Small intestine (tissue), 7 donors: ENCODE data around the gene DGCR2. TPM values are rescaled to one million over a fixed set of nuclear protein-coding genes. Genes with fewer than 3 reads are reported as not detected.
"Not testable (repeated sequence)": the region's sequence is repeated elsewhere in the genome, so short reads cannot be mapped to it uniquely, and the experiment has no call there.

Source experiments
- DNase-seq, 2 donors: peaks; one replicate each; pipeline versions ENCODE4 v3.0.0 to v3.0.0-alpha.2; 2013
- FAIRE-seq: peaks from 2 replicates; lab custom pipeline; 2012; peaks lifted over from hg19 to GRCh38; lab: Jason Lieb, UNC
- H3K27ac ChIP-seq, 3 donors: one replicate each; pipeline ENCODE4 v1.5.1; 2013; ENCODE audit warnings: low read length in 2 of 3, mild to moderate bottlenecking in 2 of 3, control low read depth in 1 of 3, inconsistent platforms in 1 of 3, low read depth in 1 of 3, moderate library complexity in 1 of 3
- H3K27me3 ChIP-seq, 3 donors: one replicate each; pipeline ENCODE4 v1.6.1; 2013; ENCODE audit warnings: low read length in 3 of 3, inconsistent platforms in 1 of 3; ENCODE audit not compliant: control insufficient read depth in 3 of 3, insufficient read depth in 3 of 3
- H3K36me3 ChIP-seq, 3 donors: one replicate each; pipeline ENCODE4 v1.6.1; 2013; ENCODE audit warnings: low read length in 3 of 3, inconsistent platforms in 1 of 3, low read depth in 1 of 3, mild to moderate bottlenecking in 1 of 3, moderate library complexity in 1 of 3; ENCODE audit not compliant: control insufficient read depth in 3 of 3, insufficient read depth in 2 of 3
- H3K4me1 ChIP-seq, 3 donors: one replicate each; pipeline ENCODE4 v1.6.1; 2013; ENCODE audit warnings: low read length in 2 of 3, inconsistent platforms in 1 of 3, low read depth in 1 of 3, mild to moderate bottlenecking in 1 of 3, moderate library complexity in 1 of 3; ENCODE audit not compliant: control insufficient read depth in 3 of 3, insufficient read depth in 2 of 3
- H3K4me3 ChIP-seq, 3 donors: one replicate each; pipeline ENCODE4 v1.5.1; 2013; ENCODE audit warnings: low read length in 3 of 3, control low read depth in 1 of 3, inconsistent platforms in 1 of 3, low read depth in 1 of 3, mild to moderate bottlenecking in 1 of 3, moderate library complexity in 1 of 3
- H3K9me3 ChIP-seq, 2 donors: one replicate each; pipeline ENCODE4 v1.6.1; 2013; ENCODE audit warnings: low read depth in 1 of 2, low read length in 1 of 2; ENCODE audit not compliant: control insufficient read depth in 2 of 2, insufficient read depth in 1 of 2
- WGBS, 3 donors: extraction: QIAGEN DNeasy Blood & Tissue Kit; methylation state at CpG; one replicate each; pipeline ENCODE4 v1.1.7; 2013; 5-methylcytosine and 5-hydroxymethylcytosine counted together
- polyA plus RNA-seq, 4 donors: library from polyadenylated mRNA; stranded (reverse) in 3 of 4; unstranded in 1 of 4; fragments of 200-250 nt in 3 of 4; fragments of 120-200 nt in 1 of 4; gene quantifications; one replicate each; pipeline versions ENCODE4 v1.2.1 to v1.2.3, GENCODE V29; 2013
- donor health status: healthy with polysubstance abuse.
- donor health status: control.
- donor health status: control.
- donor health status: Bipolar disorder and iron deficiency.
- donor health status: healthy.

DGCR2 gene
- polyA plus RNA-seq, 4 donors = 14.8 to 61.6 (median 34.0) TPM

GRCh38 chr22:19004471-19004870, 117.7 kb downstream of the DGCR2 start:
- H3K27me3 ChIP-seq = peaks cover 0 to 9% (median 2%) of the 10 kb centered on the region in 3 donors
- 75 to 87% (median 85%) methylated on average over 4 of the region's 4 CpGs for WGBS, 3 donors
- DNase-seq (no peak), FAIRE-seq (no peak)
- H3K36me3 ChIP-seq = no peaks in the 10 kb centered on the region
- H3K27ac ChIP-seq = no peak overlapping the region
- H3K9me3 ChIP-seq = no peaks in the 10 kb centered on the region
- H3K4me3 ChIP-seq = no peak overlapping the region
- H3K4me1 ChIP-seq = no peaks in the 10 kb centered on the region

GRCh38 chr22:19003508-19003907, 118.7 kb downstream of the DGCR2 start:
- peaks cover 2 to 17% (median 4%) of the 10 kb centered on the region in 3 donors for H3K27me3 ChIP-seq
- no peak overlapping the region for H3K4me3 ChIP-seq
- H3K27ac ChIP-seq = no peak overlapping the region
- DNase-seq (no peak), FAIRE-seq (no peak)
- H3K36me3 ChIP-seq = no peaks in the 10 kb centered on the region
- H3K4me1 ChIP-seq = no peaks in the 10 kb centered on the region
- H3K9me3 ChIP-seq = no peaks in the 10 kb centered on the region

- H3K36me3 ChIP-seq = no peaks in the 10 kb centered on the region
- peaks cover 2 to 24% (median 8%) of the 10 kb centered on the region in 3 donors for H3K27me3 ChIP-seq
- WGBS, 3 donors = 62% methylated on average over 5 of the region's 5 CpGs
- H3K9me3 ChIP-seq = no peaks in the 10 kb centered on the region
- no peak for DNase-seq
- FAIRE-seq = no peak
- H3K4me3 ChIP-seq = no peak overlapping the region
- no peaks in the 10 kb centered on the region for H3K4me1 ChIP-seq
- H3K27ac ChIP-seq = no peak overlapping the region
These were observed 119.6 kb downstream of the DGCR2 start for GRCh38 chr22:19002684-19003038.

GRCh38 chr22:19001204-19001603, 121.0 kb downstream of the DGCR2 start:
- H3K27me3 ChIP-seq = peaks cover 2 to 33% (median 14%) of the 10 kb centered on the region in 3 donors
- H3K9me3 ChIP-seq = no peaks in the 10 kb centered on the region
- no peak for DNase-seq
- H3K4me1 ChIP-seq = no peaks in the 10 kb centered on the region
- no peak overlapping the region for H3K4me3 ChIP-seq
- H3K36me3 ChIP-seq = no peaks in the 10 kb centered on the region
- no peak for FAIRE-seq
- 81 to 86% (median 85%) methylated on average over 2 of the region's 2 CpGs for WGBS, 3 donors
- no peak overlapping the region for H3K27ac ChIP-seq

GRCh38 chr22:19000106-19000505, 122.1 kb downstream of the DGCR2 start:
- not testable (repeated sequence) for DNase-seq, FAIRE-seq, H3K4me3 ChIP-seq, H3K36me3 ChIP-seq, H3K4me1 ChIP-seq, H3K27ac ChIP-seq, H3K9me3 ChIP-seq
- WGBS, 3 donors = 91 to 100% (median 96%) methylated on average over 2 of the region's 2 CpGs
- peaks cover 2 to 33% (median 14%) of the 10 kb centered on the region in 3 donors for H3K27me3 ChIP-seq

DNA sequence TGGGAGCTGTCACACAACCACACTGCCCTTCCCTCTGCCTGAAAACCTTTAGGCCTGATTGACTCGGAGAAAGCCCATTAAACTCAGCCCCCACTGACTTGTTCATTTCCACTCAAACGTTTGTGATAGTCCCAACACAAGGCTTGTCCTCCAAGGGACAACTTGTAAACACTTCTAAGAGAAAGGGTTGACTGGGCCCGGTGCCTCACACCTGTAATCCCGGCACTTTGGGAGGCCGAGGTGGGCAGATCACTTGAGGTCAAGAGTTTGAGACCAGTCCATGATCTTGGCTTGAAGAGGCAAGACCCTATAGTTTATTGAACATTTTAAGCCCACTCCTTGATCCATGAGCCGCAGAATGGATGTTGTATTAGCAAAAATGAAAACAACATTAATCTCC, 122.8 kb downstream of the DGCR2 start:
- no peak for DNase-seq
- WGBS, 3 donors = 72 to 77% (median 77%) methylated on average over 6 of the region's 6 CpGs
- H3K36me3 ChIP-seq = no peaks in the 10 kb centered on the region
- H3K9me3 ChIP-seq = no peaks in the 10 kb centered on the region
- no peaks in the 10 kb centered on the region for H3K4me1 ChIP-seq
- no peak overlapping the region for H3K27ac ChIP-seq
- H3K27me3 ChIP-seq = peaks cover 0 to 31% (median 14%) of the 10 kb centered on the region in 3 donors
- H3K4me3 ChIP-seq = no peak overlapping the region
- no peak for FAIRE-seq

- Histone ChIP-seq H3K4me3 (no peak overlapping the region), H3K36me3 (no peaks in the 10 kb centered on the region), H3K27ac (no peak overlapping the region), H3K4me1 (no peaks in the 10 kb centered on the region), H3K27me3 (peaks cover 0 to 30% (median 14%) of the 10 kb centered on the region in 3 donors), H3K9me3 (no peaks in the 10 kb centered on the region)
- WGBS, 3 donors = 25 to 38% (median 36%) methylated on average over 12 of the region's 12 CpGs
- no peak for DNase-seq
- FAIRE-seq = no peak
These were observed 123.2 kb downstream of the DGCR2 start for GRCh38 chr22:18999008-18999407.

GRCh38 chr22:18997925-18998315, 124.3 kb downstream of the DGCR2 start:
- WGBS, 3 donors = 26 to 46% (median 38%) methylated on average over 22 of the region's 22 CpGs
- DNase-seq (no peak), FAIRE-seq (no peak)
- H3K27ac ChIP-seq = no peak overlapping the region
- no peaks in the 10 kb centered on the region for H3K4me1 ChIP-seq
- H3K27me3 ChIP-seq = peaks cover 0 to 31% (median 14%) of the 10 kb centered on the region in 3 donors
- H3K9me3 ChIP-seq = no peaks in the 10 kb centered on the region
- H3K4me3 ChIP-seq = no peak overlapping the region
- H3K36me3 ChIP-seq = no peaks in the 10 kb centered on the region

DNA sequence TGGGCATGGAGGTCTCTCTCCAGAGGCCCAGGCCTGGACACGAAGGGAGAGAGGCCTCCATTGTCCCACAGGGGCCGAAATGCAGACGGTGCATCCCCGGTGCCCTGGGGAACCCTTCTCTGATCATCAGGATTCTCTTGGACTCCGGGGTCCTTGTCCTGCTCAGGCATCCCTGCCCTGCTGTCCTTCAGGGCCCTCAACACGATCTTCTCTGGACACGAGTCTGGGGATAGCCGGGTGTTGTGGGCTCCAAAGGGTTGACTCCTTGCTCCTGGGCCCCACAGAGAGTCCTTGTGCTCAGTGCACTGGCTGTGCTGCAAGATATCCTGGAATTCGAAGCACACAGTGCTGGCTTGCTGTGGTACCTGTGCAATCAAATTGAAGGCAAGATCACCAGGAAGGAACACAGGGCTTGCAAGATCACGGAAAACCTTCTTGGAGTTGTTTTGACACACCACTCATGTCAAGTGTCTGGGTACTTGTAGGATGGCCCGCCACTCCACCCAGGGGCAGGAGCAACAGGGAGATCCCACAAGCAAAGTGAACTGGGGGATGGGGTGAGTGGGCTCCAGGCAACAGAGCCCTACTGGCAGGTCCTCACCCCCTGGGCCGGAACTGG, 124.8 kb downstream of the DGCR2 start:
- peaks cover 0 to 30% (median 14%) of the 10 kb centered on the region in 3 donors for H3K27me3 ChIP-seq
- H3K27ac ChIP-seq = no peak overlapping the region
- no peaks in the 10 kb centered on the region for H3K4me1 ChIP-seq
- 74 to 84% (median 74%) methylated on average over 11 to 12 of the region's 12 CpGs for WGBS, 3 donors
- no peak for FAIRE-seq
- no peaks in the 10 kb centered on the region for H3K36me3 ChIP-seq
- DNase-seq = no peak
- no peak overlapping the region for H3K4me3 ChIP-seq
- H3K9me3 ChIP-seq = no peaks in the 10 kb centered on the region
